GM18951 (cell line): ENCODE measurements around the gene DDAH1.

Experiments
- POLR2A ChIP-seq: IDR thresholded peaks from 4 replicates; pipeline ENCODE4 v1.6.1; 2011; ENCODE audit warnings: mild to moderate bottlenecking; ENCODE audit not compliant: insufficient read length, insufficient read depth; ENCODE audit errors: extremely low read depth
- in situ Hi-C: fragments of 300-500 bp; cut with MboI; formaldehyde crosslinking; loops from one replicate; pipeline ENCODE4 v1.12.0; 2022; ENCODE audit warnings: low sequenced_read_pairs, mixed read lengths, inconsistent platforms; ENCODE audit not compliant: unreplicated experiment

The DDAH1 gene

GRCh38 chr1:85440612-85441011 is 24.3 kb downstream of the DDAH1 start:
- in situ Hi-C loops = no loop called here
- TF ChIP-seq POLR2A = no peak

GRCh38 chr1:85438353-85438752 is 26.6 kb downstream of the DDAH1 start:
- no peak for TF ChIP-seq POLR2A
- in situ Hi-C loops = no loop called here

GRCh38 chr1:85437139-85437538 is 27.8 kb downstream of the DDAH1 start:
- TF ChIP-seq POLR2A = no peak
- in situ Hi-C loops = no loop called here

- TF ChIP-seq POLR2A = no peak
- in situ Hi-C loops = no loop called here
These were observed 31.9 kb downstream of the DDAH1 start for GRCh38 chr1:85433096-85433495.

- no peak for TF ChIP-seq POLR2A
These were observed 36.4 kb downstream of the DDAH1 start for GRCh38 chr1:85428471-85429089.

GRCh38 chr1:85427849-85428248 is 37.1 kb downstream of the DDAH1 start:
- in situ Hi-C loops = no loop called here
- TF ChIP-seq POLR2A = no peak

More at GRCh38 chr1:85428471-85429089, 36.4 kb downstream of the DDAH1 start:
- in situ Hi-C loops = no loop called here

GRCh38 chr1:85427331-85427730 is 37.6 kb downstream of the DDAH1 start:
- in situ Hi-C loops = no loop called here
- no peak for TF ChIP-seq POLR2A

- in situ Hi-C loops = no loop called here
These were observed 43.8 kb downstream of the DDAH1 start for GRCh38 chr1:85421179-85421578.

GRCh38 chr1:85420199-85420598 is 44.8 kb downstream of the DDAH1 start:
- no peak for TF ChIP-seq POLR2A
- in situ Hi-C loops = no loop called here

More at GRCh38 chr1:85421179-85421578, 43.8 kb downstream of the DDAH1 start:
- no peak for TF ChIP-seq POLR2A

- in situ Hi-C loops = no loop called here
- no peak for TF ChIP-seq POLR2A
These were observed 47.1 kb downstream of the DDAH1 start for GRCh38 chr1:85417876-85418275.

- in situ Hi-C loops = no loop called here
- no peak for TF ChIP-seq POLR2A
These were observed 47.9 kb downstream of the DDAH1 start for GRCh38 chr1:85417017-85417416.

GRCh38 chr1:85413169-85413568 is 51.8 kb downstream of the DDAH1 start:
- TF ChIP-seq POLR2A = no peak
- in situ Hi-C loops = no loop called here

GRCh38 chr1:85411567-85412305 is 53.2 kb downstream of the DDAH1 start:
- in situ Hi-C loops = no loop called here

GRCh38 chr1:85409516-85409915 is 55.4 kb downstream of the DDAH1 start:
- TF ChIP-seq POLR2A = no peak
- in situ Hi-C loops = no loop called here

More at GRCh38 chr1:85411567-85412305, 53.2 kb downstream of the DDAH1 start:
- no peak for TF ChIP-seq POLR2A
